ENCODE measurements around the gene MYL9.
"Not testable (repeated sequence)": the region's sequence is repeated elsewhere in the genome, so short reads cannot be mapped to it uniquely, and the experiment has no call there.

MYL9 gene

DNA sequence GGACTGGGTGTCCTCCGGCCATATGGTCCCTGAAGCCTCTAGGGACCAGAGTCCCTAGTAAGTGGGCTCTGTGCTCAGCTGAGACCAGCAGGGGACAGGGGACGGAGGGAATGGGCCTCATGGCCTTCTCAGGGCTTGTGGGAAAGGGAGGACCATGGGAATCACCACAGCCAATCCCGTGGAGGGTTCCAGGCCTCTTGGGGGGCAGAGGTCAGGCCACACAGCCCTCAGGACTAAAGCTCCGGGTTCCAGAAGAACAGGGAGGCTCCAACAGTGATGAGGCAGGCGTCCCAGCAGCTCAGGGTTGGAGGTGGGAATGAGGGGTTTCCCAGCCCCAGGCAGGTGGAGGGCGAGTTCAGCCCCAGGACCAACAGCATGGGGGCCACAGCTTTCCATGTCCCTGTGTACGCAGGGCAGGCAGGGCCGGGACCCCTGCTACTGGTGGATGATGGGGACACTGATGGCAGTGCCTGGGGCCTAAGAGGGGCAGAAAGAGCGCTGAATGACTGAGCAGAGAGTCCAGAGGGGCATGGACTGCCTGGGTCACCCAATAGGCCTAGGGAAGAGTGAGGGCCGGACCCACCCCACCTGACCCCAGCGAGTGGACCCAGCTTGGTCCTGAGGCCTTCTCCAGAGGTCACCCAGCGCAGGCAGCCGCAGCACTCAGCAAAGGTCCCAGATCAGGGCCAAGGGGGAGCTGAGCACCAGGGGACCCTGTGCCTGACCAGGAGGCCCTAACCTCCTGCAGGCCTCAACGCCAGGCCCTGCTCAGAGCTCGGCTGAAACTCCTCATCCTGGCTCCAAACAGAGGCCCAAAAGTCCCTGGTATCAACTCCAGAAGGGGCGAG lies 8.8 kb downstream of the MYL9 start:
- no peak for DNase-seq

DNA sequence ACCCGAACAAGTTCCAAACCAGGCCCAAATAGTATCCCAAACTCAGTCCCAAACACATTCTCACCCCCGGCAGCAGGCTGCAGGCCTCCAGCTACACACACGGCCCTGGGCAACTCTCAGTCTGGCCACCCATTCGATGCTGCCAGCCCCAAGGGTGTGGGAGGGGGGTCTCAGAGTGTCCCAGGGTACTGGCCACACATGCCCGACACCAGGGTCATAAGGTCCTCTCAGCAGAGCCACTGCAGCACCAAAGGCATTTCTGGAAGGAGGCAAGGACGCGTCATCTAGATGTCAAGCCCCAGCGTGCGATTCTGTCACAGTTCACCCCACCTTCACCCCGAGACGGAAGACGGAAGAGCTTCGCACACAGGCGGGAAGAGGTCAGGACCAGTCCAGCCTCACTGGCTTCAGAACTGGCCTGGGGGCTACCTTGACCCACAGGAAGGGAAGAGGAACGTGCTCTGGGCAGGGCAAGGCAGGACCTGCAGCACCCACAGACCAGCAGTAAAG lies 9.5 kb downstream of the MYL9 start:
- DNase-seq = no peak

DNA sequence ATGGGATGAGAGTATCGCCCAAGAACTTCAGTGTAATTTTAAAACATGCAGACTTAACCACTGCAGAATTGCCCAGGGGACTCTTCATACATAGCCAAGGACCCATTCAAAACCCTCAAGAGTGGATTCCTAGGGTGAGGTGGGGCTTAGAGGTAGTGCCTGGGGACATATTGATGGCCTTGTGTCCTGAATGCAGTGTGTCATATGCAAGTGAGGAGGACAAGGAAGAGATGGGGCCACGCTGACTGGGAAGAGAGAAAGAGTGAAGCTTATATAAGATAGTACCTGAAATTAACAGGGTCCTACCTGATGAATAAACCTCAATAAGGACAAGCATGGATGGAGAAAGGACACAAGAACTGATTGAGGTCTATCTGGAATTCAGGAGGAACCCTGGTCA lies 13.9 kb downstream of the MYL9 start:
- DNase-seq = no peak

GRCh38 chr20:36562724-36563123 lies 21.4 kb downstream of the MYL9 start:
- DNase-seq = no peak

DNA sequence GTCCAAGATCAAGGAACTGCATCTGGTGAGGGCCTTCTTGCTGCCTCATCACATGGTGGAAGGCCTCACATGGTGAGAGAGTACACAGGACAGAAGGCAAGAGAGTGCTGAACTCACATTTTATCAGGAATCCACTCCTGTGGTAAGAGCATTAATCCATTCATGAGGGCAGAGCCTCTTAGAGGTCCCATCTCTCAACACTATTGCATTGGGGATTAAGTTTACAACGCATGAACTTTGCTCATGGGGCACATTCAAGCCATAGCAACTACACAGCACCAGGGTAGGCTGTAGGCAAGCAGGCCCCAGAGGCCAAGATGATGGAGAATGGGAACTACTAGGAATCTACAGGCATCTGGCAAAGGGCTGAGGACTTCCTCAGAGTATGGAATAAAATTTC lies 22.1 kb downstream of the MYL9 start:
- DNase-seq = no peak

GRCh38 chr20:36564078-36564725 lies 22.9 kb downstream of the MYL9 start:
- DNase-seq = not testable (repeated sequence)

DNA sequence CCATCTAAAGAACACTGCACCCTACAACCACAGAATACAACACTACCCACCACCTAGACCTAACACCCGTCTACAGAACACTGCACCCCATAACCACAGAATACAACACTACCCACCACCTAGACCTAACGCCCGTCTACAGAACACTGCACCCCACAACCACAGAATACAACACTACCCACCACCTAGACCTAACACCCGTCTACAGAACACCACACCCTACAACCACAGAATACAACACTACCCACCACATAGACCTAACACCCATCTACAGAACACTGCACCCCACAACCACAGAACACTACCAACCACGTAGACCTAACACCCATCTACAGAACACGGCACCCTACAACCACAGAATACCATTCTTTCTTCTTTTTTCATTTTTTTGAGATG lies 23.4 kb downstream of the MYL9 start:
- DNase-seq = not testable (repeated sequence)

GRCh38 chr20:36565520-36565919 lies 24.2 kb downstream of the MYL9 start:
- no peak for DNase-seq

GRCh38 chr20:36569847-36570429 lies 28.6 kb downstream of the MYL9 start:
- DNase-seq = no peak

DNA sequence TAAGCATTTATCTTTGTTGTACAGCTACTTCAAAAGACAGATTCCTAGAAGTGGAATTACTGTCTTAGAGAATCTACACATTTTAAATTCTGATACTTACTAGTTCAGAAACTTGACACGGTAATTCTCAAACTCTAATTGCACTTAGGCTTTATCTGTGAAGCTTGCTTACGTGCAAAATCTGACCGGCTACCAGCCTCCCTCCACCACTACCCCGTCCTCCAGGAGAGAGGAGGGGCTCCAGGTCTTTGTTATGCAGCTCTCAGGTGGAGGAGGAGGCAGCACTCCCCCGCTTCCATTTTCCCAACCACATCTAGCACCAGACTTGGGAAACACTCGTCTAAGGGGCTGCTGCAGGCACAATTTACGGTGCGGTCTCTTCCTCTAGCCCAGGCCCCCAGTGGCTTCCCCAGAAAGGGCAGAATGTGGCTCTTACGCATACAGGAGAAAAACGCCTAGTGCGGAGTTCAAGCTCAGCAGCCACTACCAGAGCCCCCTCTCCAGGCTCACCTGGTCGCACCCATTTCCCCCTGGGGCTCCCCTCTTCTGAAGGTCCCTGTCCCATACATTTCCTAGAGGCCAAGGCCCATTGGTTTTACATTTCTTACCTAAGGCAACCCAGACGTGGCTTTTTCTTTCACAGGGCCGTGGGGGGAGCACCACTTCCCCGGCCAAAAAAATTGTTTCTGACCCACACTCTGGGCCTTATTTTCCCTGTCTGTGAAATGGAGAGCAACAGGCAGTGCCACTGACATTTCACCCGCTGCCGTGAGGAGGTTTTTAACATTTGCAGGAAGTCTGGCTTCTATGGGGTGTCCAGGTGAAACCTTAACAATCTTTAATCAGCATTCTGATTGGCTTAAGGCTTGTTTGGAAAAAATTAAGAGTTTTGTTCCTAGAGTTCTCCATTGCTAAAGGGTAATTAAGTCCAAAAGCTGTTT lies 30.5 kb downstream of the MYL9 start:
- DNase-seq = no peak

DNA sequence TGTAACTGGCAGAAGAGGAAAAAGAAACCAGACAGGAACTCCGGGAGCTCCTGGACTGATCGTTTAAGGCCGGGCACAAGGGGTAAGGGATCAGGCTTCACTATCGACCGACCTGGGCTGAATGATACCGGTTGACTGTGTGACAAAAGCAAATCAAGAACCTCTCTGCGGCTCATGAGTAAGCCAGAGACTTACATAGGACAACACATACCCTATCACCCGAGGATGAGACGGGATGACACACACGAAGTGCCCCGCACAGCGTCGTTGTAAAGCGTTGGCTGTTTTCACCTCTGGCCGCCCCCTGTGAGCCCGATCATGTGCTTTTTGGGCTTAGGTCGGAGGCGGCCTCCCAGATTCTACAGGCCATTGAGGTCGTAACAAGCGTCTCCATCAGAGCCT lies 31.4 kb downstream of the MYL9 start:
- DNase-seq = no peak

DNA sequence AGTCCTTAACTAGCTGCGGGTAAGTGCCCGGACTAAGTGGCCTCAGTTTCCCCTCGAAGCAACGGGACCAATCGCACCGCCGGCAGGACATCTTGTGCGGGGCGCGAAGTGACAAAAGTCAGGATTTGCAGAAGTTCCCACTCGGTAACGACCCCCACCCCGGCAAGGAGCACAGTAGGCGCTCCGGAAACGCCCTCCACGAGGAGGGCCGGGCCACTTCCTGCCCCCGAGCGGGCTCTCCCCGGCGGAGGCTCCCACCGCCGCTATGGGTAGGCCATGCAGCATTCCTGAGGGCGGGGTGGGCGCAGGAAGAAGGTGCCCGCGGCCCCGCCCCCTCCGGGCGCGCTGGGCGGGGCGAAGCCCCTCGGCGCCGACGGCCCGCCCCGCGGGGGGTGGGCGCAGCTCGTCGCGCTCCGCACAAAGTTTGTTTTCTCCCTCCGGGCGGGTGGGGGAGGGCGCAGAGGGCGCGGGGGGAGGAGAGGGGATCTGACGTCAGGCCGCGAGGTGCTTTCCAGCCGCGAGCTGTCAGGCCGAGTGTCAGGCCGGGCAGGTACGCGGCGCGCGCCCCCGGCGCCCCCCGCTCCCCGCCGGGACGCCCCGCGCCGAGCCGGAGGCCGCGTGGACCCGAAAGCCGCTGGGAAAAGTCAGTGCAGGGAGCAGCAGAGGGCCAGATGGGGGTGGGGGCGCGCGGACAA lies 31.9 kb downstream of the MYL9 start, which contains the start of gene TGIF2:
TSS of gene TGIF2 (plus strand) at position 495 of the 695 bp plus-strand sequence. CDS start 5,178 bp downstream, outside the sequence.
- DNase-seq = no peak

GRCh38 chr20:36573798-36574365 lies 32.6 kb downstream of the MYL9 start:
- DNase-seq = no peak

DNA sequence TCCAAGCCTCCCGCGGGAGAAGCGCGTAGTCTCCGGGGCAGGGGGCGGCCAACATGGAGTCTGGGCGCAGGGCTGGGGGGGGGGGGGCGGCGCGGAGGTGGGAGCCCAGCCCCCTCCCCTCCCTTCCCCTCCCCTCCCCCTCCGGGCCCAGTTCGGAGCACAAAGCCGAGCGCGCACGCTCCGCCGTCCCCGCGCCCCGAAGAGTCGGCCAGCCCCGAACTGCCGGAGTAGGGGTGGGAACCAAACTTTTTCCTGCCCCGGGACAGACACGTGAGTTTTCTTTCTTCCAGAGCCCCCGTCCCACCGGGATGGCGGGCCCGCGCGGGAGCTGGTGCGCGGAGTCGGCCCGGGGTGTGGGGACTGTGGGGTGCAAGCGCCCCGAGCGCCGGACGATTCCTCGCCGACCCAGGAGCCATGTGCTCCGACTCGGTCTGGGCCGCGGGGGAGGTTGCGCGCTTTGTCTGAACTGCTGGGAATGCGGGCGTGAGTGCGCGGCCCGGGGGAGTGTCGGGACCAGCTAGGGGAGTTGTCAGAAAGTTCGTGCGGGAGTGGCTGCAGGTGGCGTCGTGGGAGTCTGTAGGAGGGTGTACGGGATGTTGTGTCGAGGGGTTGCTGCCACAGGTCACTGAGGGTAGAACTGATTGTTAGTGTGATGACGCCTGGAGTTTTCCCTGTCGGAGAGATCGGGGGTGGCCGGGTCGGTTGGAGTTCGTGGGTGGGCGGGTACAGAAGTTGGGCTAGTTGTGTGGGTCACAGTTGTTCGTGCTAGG lies 33.2 kb downstream of the MYL9 start:
- DNase-seq = no peak

DNA sequence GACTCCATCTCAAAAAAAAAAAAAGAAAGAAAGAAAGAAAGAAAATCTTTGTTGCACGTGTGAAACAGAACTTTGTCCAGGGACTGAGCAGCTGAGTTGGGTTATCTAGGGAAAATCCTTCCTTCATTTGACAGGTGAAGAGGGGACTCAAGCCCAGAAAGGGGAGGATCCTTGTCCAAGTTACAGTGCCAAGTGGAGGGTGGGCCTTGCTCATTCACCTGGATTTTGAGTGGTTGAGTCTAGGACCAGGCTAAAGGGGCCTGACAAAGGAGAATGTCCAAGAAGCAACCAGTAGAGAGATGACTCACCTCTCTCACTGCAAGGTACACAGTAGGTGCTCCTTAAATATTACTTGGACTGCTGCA lies 34.7 kb downstream of the MYL9 start:
- DNase-seq = no peak

GRCh38 chr20:36578356-36579041 lies 37.2 kb downstream of the MYL9 start:
- DNase-seq = no peak

- no peak for DNase-seq
These were observed 38.8 kb downstream of the MYL9 start for GRCh38 chr20:36579996-36580545.

GRCh38 chr20:36582322-36582721 lies 41.0 kb downstream of the MYL9 start:
- no peak for DNase-seq

DNA sequence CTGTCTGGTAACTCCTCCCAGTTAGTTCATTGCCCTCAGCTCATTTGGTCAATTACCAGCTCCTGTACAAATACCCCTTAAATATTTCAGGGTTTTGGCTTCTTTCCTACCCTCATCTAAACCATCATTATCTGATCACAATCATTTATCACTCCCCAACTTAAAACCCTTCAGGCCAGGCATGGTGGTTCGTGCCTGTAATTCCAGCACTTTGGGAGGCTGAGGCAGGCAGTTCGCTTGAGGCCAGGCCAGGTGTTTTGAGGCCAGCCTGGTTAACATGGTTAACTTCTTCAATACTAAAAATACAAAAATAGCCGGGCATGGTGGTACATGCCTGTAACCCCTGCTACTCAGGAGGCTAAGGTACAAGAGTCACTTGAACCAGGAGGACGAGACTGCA lies 41.5 kb downstream of the MYL9 start:
- no peak for DNase-seq

DNA sequence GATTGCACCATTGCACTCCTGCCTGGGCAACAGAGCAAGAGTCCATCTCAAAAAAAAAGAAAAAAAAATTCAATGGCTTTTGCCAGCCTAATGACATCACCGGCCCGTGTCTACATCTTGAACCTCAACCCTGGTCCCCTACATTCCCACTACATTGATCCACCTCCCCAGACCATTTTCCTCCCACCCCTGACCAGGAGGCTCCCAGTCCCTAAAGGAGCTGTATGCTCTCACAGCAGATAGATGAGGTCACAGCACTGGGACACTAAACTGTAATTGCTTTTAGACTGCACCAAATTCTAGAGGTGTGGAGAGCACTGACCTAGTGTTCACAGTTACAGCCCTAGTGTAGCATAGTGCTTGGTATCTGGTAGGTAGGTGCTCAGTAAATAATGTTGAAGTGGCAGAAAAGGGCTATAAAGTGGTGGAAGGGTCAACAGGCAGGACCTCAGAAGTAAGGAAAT lies 42.7 kb downstream of the MYL9 start:
- no peak for DNase-seq
